Hepatocyte (in vitro differentiated cells): ENCODE data around the gene ALPK1.
"Not testable (repeated sequence)": the region's sequence is repeated elsewhere in the genome, so short reads cannot be mapped to it uniquely, and the experiment has no call there.

Experiments used
- CTCF ChIP-seq: fragments of 200-600 bp; sonication (generic); IDR thresholded peaks from 2 replicates; pipeline ENCODE4 v1.5.1; 2016; ENCODE audit warnings: antibody characterized with exemption, mild to moderate bottlenecking; ENCODE audit not compliant: poor library complexity
- EZH2 ChIP-seq: fragments of 200-600 bp; sonication (generic); IDR thresholded peaks from 2 replicates; pipeline ENCODE4 v1.6.1; 2016; ENCODE audit warnings: antibody characterized with exemption, mild to moderate bottlenecking, borderline replicate concordance
- EZH2phosphoT487 ChIP-seq: fragments of 200-600 bp; sonication (generic); IDR thresholded peaks from one replicate; pipeline ENCODE4 v1.6.1; 2018; ENCODE audit warnings: antibody characterized with exemption, mild to moderate bottlenecking, low read depth, moderate library complexity; ENCODE audit not compliant: unreplicated experiment, severe bottlenecking

- not testable (repeated sequence) for TF ChIP-seq EZH2, CTCF, EZH2phosphoT487
These were observed 12.2 kb downstream of the ALPK1 start for GRCh38 chr4:112309263-112309791.
